ENCODE data around the gene WDR55.
"Not testable (repeated sequence)": the region's sequence is repeated elsewhere in the genome, so short reads cannot be mapped to it uniquely, and the experiment has no call there.

WDR55 gene

DNA sequence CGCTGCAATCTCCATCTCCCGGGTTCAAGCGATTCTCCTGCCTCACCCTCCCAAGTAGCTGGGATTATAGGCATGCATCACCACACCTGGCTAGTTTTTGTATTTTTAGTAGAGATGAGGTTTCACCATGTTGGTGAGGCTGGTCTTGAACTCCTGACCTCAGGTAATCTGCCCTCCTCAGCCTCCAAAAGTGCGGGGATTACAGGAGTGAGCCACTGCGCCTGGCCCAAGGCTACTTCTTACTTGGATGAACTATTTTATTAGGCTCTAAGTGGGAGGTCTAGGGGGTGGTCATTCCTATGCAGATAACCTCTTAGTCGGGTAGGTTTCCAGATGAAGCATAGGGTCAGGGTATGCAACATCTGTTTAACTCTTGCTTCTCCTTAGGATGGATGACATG, 4.3 kb upstream of the WDR55 start:
- not testable (repeated sequence) for DNase-seq

GRCh38 chr5:140664030-140664358, 710 bp upstream of the WDR55 start:
- DNase-seq: no peak

GRCh38 chr5:140671035-140671434, 6.3 kb downstream of the WDR55 start:
- not testable (repeated sequence) for DNase-seq

GRCh38 chr5:140671472-140672125, 6.9 kb downstream of the WDR55 start:
- DNase-seq: no peak

DNA sequence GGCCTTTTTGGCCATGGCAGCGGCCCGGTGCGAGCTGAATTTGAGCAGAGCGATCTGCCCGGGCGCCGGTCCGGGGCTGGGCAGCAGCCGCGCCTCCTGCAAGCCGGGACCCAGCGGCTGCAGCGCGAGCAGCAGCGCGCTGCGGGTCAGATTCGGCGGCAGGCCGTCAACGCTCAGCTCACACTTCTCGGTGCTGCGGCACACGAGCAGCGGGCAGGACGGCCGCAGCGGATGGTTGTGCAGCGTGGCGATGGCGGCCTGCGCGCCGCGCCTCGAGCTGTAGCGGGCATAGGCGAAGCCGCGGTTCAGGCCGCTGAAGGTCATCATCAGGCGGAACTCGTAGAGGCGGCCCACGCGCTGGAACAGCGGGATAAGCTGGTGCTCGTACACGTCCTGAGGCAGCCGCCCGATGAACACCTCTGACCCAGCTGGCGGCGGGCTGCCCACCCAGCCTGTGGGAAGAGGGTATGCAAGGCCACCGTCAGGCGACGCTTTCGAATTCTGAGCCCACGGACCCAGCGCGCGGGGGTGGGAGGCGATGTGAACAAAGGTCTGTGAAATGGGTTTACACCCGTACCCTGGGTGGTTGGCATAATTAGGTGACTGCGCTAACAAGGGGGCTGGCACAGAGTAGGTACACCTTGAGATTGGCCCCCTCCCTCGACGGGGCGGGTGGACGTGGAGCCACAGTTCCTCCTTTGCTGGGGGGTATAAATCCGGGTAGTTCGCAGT, 7.9 kb downstream of the WDR55 start:
- DNase-seq: no peak

GRCh38 chr5:140673187-140673976, 8.7 kb downstream of the WDR55 start, which contains the start of gene DND1:
Gene DND1, minus strand, starts transcription at chr5:140673576. Its CDS starts 34 bp downstream, at chr5:140673542.
- DNase-seq: no peak

DNA sequence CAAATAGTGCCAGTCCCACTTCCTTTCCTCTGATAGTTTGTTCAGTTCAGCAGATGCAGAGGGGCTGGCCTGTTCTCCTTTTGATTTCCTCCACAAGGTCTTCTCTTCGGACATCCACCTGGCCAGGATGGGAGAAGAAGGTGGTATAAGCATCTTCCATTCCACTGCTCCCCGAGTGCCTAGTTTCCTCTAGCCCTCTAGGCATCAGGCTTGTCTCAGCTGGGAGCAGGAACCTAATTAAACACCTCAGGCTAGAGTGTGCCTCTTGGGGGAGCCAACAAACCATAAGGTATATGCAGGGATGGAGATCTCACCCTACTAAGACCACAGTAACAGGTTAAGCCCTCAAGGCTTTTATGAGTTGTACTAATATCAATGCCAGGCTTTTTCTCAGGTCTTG, 9.5 kb downstream of the WDR55 start:
- DNase-seq: no peak

DNA sequence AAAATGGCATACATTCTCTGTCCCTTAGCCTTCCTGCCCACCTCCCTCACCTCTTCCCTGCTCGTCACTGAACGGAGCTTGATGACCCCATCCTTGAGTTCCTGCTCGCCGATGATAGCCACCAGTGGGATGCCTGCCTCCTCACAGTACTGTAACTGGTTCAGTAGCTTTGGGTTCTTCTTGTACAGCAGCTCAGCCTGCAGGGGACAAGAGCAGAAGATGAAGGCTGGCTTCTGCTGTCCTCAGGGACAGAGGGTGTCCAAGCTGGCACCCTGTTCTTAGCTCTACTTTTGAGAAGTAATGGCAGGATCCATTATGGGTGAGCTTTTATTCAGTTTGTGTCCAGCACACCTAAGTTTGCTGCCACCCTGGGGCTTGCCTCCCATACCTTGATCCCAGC, 9.9 kb downstream of the WDR55 start:
- DNase-seq: no peak

DNA sequence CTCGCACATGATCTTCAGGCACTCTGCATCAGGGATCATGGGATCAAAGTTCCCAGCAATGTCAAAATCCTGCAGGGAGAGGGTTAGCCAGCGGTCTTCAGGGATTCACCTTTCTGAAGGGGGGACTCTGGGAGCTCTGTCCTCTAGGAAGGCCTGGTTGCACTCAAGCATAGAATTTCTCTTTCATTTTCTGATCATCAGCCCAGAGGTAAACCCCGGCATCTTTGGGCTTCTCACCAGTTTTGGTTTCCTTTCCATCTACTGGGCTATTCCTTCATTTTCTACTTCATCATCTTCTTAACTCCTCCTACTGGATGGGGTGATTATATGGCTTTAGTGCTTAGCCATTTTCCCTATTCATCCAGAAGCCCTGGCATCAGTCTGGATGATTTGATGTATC, 13.2 kb downstream of the WDR55 start:
- DNase-seq: no peak

GRCh38 chr5:140678993-140679392, 14.3 kb downstream of the WDR55 start:
- no peak for DNase-seq

DNA sequence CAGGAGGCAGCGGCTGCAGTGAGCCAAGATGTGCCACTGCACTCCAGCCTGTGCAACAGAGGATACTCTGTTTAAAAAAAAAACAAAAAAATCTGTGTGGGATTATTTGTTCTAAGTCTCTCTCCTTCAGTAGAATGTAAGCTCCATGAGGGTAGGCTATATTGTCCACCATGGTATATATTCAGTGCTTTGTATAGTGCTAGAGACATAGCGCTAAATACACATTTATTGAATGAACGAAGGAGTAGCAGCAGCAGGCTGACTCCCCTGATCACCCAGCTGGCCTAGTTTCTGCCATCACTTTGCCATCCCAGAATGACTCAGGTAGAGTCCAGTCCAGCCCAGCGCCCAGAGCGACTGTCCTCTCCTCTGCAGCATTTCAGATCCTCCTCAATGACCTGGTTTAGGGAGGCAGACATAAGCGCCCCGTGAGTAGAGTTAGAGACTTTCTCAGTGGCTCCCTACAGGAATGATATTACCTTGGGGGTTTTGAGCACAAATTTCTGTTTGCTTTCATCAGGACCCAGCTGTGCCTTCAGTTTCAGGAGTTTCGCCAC, 25.8 kb downstream of the WDR55 start:
- DNase-seq: no peak

GRCh38 chr5:140690941-140691924, 26.5 kb downstream of the WDR55 start, which contains the start of the genes HARS1 and HARS2:
Gene HARS1, minus strand, starts transcription at chr5:140691370. Its CDS starts 66 bp downstream, at chr5:140691304.
Gene HARS2, plus strand, starts transcription at chr5:140691455. Its CDS starts 194 bp downstream, at chr5:140691649.
- peak; percentile 87 for DNase-seq

DNA sequence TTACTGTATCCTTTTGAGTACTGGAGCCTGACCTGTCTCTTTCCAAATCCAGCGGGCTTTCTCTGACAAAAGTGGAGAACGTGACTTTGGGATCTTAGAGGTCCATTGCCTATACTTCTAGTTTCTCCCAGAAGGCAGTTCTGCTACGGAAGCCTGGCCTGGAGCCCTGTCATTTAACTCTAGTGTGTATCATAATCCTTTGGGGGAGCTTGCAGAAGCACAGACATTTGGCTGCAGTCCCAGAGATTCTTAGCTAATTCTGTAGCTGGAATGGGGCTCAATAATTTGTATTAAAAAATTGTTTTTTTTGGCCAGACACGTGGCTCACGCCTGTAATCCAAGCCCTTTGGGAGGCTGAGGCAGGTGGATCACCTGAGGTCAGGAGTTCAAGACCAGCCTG, 29.6 kb downstream of the WDR55 start:
- no peak for DNase-seq

- DNase-seq: no peak
These were observed 32.3 kb downstream of the WDR55 start for GRCh38 chr5:140696891-140697492.

- peak; percentile 96 for DNase-seq
These were observed 35.8 kb downstream of the WDR55 start, which contains the start of gene ZMAT2 for GRCh38 chr5:140700177-140701144. Gene ZMAT2, plus strand, starts transcription at chr5:140700447. Its CDS starts 14 bp downstream, at chr5:140700461.

DNA sequence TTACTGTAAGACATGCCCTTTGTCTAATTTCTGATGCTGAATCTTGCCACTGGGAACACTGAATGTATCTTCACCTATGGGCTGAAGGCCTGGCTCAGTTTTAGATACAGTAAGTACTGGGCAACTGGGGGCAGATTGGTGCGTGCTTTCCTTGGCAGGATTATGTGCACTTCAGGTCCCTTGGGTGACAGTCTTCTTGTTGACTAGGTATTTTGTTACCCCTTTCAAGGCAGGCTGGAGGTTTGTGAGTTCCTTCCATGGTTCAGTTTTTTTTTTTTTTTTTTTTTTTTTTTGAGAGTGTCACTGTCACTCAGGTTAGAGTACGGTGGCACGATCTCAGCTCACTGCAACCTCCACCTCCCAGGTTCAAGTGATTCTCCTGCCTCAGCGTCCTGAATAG, 43.1 kb downstream of the WDR55 start:
- no peak for DNase-seq

- not testable (repeated sequence) for DNase-seq
These were observed 44.1 kb downstream of the WDR55 start for GRCh38 chr5:140708787-140709186.

- DNase-seq: peak; percentile 95
These were observed 46.3 kb downstream of the WDR55 start for GRCh38 chr5:140710899-140711552.

DNA sequence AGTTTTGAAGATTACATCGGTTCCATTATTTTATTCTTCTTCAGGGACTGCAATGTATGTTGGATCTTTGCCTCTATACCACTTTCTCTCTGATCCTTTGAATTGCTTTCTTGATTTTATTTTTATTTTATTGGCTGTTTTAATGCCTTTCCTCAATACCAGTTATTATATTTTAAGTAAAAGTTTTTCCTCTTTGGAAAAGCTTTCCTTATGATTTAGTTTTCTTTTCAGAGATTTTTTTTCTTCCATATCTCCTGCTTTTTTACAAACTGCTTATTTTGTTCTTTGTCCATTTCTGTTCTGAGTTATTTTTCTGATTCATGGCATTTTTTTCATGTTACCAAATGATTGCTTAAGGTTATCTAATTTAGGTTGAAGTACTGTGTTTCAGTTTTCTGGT, 47.1 kb downstream of the WDR55 start:
- DNase-seq: no peak

Measured in SHP77 treated with DMSO at 0.1 percent for 48 hours (cell line).